ENCODE data around the gene SLC4A1AP.

SLC4A1AP gene

GRCh38 chr2:27703638-27704341 lies 40.1 kb downstream of the SLC4A1AP start:
- peak; percentile 92 for DNase-seq (ENCODE audit: low read depth)

- no peak for DNase-seq (ENCODE audit: low read depth)
These were observed 40.7 kb downstream of the SLC4A1AP start for GRCh38 chr2:27704342-27704876.

- peak; percentile 93 for DNase-seq (ENCODE audit: low read depth)
These were observed 42.3 kb downstream of the SLC4A1AP start for GRCh38 chr2:27705851-27706622.

GRCh38 chr2:27707462-27708256 lies 44.0 kb downstream of the SLC4A1AP start:
- DNase-seq (ENCODE audit: low read depth) = peak; percentile 73

GRCh38 chr2:27708257-27708654 lies 44.6 kb downstream of the SLC4A1AP start:
- no peak for DNase-seq (ENCODE audit: low read depth)

GRCh38 chr2:27708666-27709065 lies 45.0 kb downstream of the SLC4A1AP start:
- no peak for DNase-seq (ENCODE audit: low read depth)

- no peak for DNase-seq (ENCODE audit: low read depth)
These were observed 45.6 kb downstream of the SLC4A1AP start for GRCh38 chr2:27709326-27709725.

GRCh38 chr2:27709960-27710575 lies 46.4 kb downstream of the SLC4A1AP start:
- no peak for DNase-seq (ENCODE audit: low read depth)

- DNase-seq (ENCODE audit: low read depth) = no peak
These were observed 47.1 kb downstream of the SLC4A1AP start for GRCh38 chr2:27710640-27711430.

GRCh38 chr2:27711804-27712203 lies 48.1 kb downstream of the SLC4A1AP start:
- DNase-seq (ENCODE audit: low read depth) = no peak

- no peak for DNase-seq (ENCODE audit: low read depth)
These were observed 48.8 kb downstream of the SLC4A1AP start for GRCh38 chr2:27712522-27712921.

- no peak for DNase-seq (ENCODE audit: low read depth)
These were observed 49.5 kb downstream of the SLC4A1AP start for GRCh38 chr2:27713201-27713600.

GRCh38 chr2:27714053-27714452 lies 50.4 kb downstream of the SLC4A1AP start:
- no peak for DNase-seq (ENCODE audit: low read depth)

- no peak for DNase-seq (ENCODE audit: low read depth)
These were observed 51.2 kb downstream of the SLC4A1AP start for GRCh38 chr2:27714851-27715291.

- peak; percentile 62 for DNase-seq (ENCODE audit: low read depth)
These were observed 51.9 kb downstream of the SLC4A1AP start for GRCh38 chr2:27715318-27716210.

GRCh38 chr2:27716301-27717069 lies 52.8 kb downstream of the SLC4A1AP start:
- no peak for DNase-seq (ENCODE audit: low read depth)

GRCh38 chr2:27717070-27717795 lies 53.5 kb downstream of the SLC4A1AP start:
- DNase-seq (ENCODE audit: low read depth) = peak; percentile 25

- peak; percentile 84 for DNase-seq (ENCODE audit: low read depth)
These were observed 56.4 kb downstream of the SLC4A1AP start for GRCh38 chr2:27720004-27720551.

All from fibroblast of gingiva (primary cell).